GM12878 (cell line): ENCODE data around the gene CCBE1. TPM values are rescaled to one million over a fixed set of nuclear protein-coding genes. Genes with fewer than 3 reads are reported as not detected.

ENCODE experiments used
- ATAC-seq: fragments of 200-7000 bp; cut with Tn5 transposase; 3 replicates; pipeline ENCODE4 v1.9.1; 2020; ENCODE audit warnings: mild to moderate bottlenecking, moderate library complexity
- BruUV-seq: library from RNA; stranded (reverse); fragments of 400-500 nt; replicated peaks from 2 replicates; lab custom pipeline; 2021; lab: Mats Ljungman, UMichigan
- CTCF ChIA-PET: fragments of 300-600 bp; sonication (Branson Sonifier 250); formaldehyde crosslinking; extraction: SDS; loops from one replicate; lab custom pipeline; 2021; ENCODE audit warnings: inconsistent platforms; lab: Yijun Ruan, JAX
- POLR2A ChIA-PET: fragments of 350-600 bp; formaldehyde crosslinking; extraction: SDS; loops from one replicate; lab custom pipeline; 2021; ENCODE audit warnings: inconsistent platforms; lab: Charles Lee
- RAD21 ChIA-PET: fragments of 300-600 bp; sonication (Branson Sonifier 250); formaldehyde crosslinking; loops from one replicate; lab custom pipeline; 2023; ENCODE audit warnings: antibody characterized with exemption; ENCODE audit not compliant: unreplicated experiment; lab: Charles Lee
- SMC1A ChIA-PET: fragments of 300-600 bp; sonication (Branson Sonifier 250); formaldehyde crosslinking; loops from one replicate; lab custom pipeline; 2023; ENCODE audit not compliant: unreplicated experiment, uncharacterized antibody; lab: Charles Lee
- DNase-seq: peaks from one replicate; pipeline ENCODE4 v3.0.0-alpha.2; 2011; ENCODE audit warnings: low read depth, low spot score
- FAIRE-seq: peaks from 3 replicates; lab custom pipeline; 2011; peaks lifted over from hg19 to GRCh38; lab: Jason Lieb, UNC
- H2AFZ ChIP-seq: 2 replicates; pipeline ENCODE4 v1.6.0; 2011; ENCODE audit warnings: low read depth, low read length, control low read depth; ENCODE audit not compliant: control insufficient read depth
- H3K27ac ChIP-seq: 2 replicates; pipeline ENCODE4 v1.5.1; 2011; ENCODE audit warnings: control low read depth; ENCODE audit not compliant: control insufficient read depth, insufficient read depth
- H3K27me3 ChIP-seq, 2 experiments: replicated peaks in 1 of 2; 2 replicates each; pipeline versions ENCODE4 v1.6.0 to v1.6.1; 2011; ENCODE audit warnings: low read length in 1 of 2; ENCODE audit not compliant: control insufficient read depth in 2 of 2, insufficient read depth in 2 of 2
- H3K36me3 ChIP-seq, 2 experiments: 2 replicates each; pipeline ENCODE4 v1.5.1; 2011; ENCODE audit warnings: low read length in 1 of 2; ENCODE audit not compliant: control insufficient read depth in 2 of 2, insufficient read depth in 2 of 2
- H3K4me1 ChIP-seq: 2 replicates; pipeline ENCODE4 v1.6.1; 2011; ENCODE audit warnings: mild to moderate bottlenecking, low read length, moderate library complexity, mixed read lengths; ENCODE audit not compliant: control insufficient read depth, insufficient read depth
- H3K4me2 ChIP-seq: 2 replicates; pipeline ENCODE4 v1.6.0; 2011; ENCODE audit warnings: control low read depth; ENCODE audit not compliant: control insufficient read depth, insufficient read depth
- H3K4me3 ChIP-seq: fragments of 200-600 bp; sonication (generic); 2 replicates; pipeline ENCODE4 v1.5.1; 2016
- H3K79me2 ChIP-seq: 2 replicates; pipeline ENCODE4 v1.6.0; 2011; ENCODE audit warnings: low read length; ENCODE audit not compliant: control insufficient read depth, insufficient read depth
- H3K9ac ChIP-seq: 2 replicates; pipeline ENCODE4 v1.8.0; 2011; ENCODE audit warnings: low read length, control low read depth, mixed read lengths; ENCODE audit not compliant: control insufficient read depth, insufficient read depth
- H3K9me3 ChIP-seq: replicated peaks from 3 replicates; pipeline ENCODE4 v1.5.1; 2011; ENCODE audit warnings: mild to moderate bottlenecking, low read length; ENCODE audit not compliant: control insufficient read depth, insufficient read depth
- H4K20me1 ChIP-seq: 2 replicates; pipeline ENCODE4 v1.6.0; 2011; ENCODE audit not compliant: control insufficient read depth, insufficient read depth
- FOS ChIP-seq: IDR thresholded peaks from 3 replicates; pipeline ENCODE4 v1.6.1; 2011; ENCODE audit warnings: borderline replicate concordance; ENCODE audit not compliant: insufficient read length; ENCODE audit errors: extremely low read depth
- HCFC1 ChIP-seq: fragments of 150-350 bp; IDR thresholded peaks from 2 replicates; pipeline ENCODE4 v1.6.1; 2014; ENCODE audit warnings: low read length
- IRF4 ChIP-seq: IDR thresholded peaks from 2 replicates; pipeline ENCODE4 v1.6.1; 2011; ENCODE audit warnings: low read depth, low read length
- STAT1 ChIP-seq: fragments of 450-650 bp; conservative IDR thresholded peaks from 2 replicates; pipeline ENCODE4 v1.6.1; 2014; ENCODE audit warnings: antibody characterized with exemption, mild to moderate bottlenecking
- ZNF207 ChIP-seq: fragments of 450-650 bp; IDR thresholded peaks from 2 replicates; pipeline ENCODE4 v1.6.1; 2014; ENCODE audit warnings: antibody characterized with exemption, mild to moderate bottlenecking, borderline replicate concordance
- WGBS: methylation state at CpG from one replicate; pipeline ENCODE4 v1.1.6; 2016; ENCODE audit warnings: low lambda C conversion rate; ENCODE audit not compliant: insufficient replicate concordance, insufficient coverage; ENCODE audit errors: missing lambda C conversion rate; 5-methylcytosine and 5-hydroxymethylcytosine counted together
- in situ Hi-C: fragments of 300-500 bp; cut with MboI; formaldehyde crosslinking; loops from 9 replicates; pipeline ENCODE4 v1.14.3; 2018; ENCODE audit warnings: mixed read lengths
- intact Hi-C: fragments of 100-400 bp; cut with micrococcal nuclease; formaldehyde crosslinking; loops from one replicate; pipeline ENCODE4 v1.14.2; 2022; ENCODE audit not compliant: unreplicated experiment
- polyA plus RNA-seq, 11 experiments: library from polyadenylated mRNA; depleted of rRNA in 4 of 11; unstranded in 6 of 11; stranded (reverse) in 5 of 11; fragments of >200 nt; fragmentation: Nextera tagmentation in 4 of 11; fragmentation: Illumina TruSeq in 1 of 11; extraction: Ambion mirVana in 4 of 11; extraction: Trizol in 1 of 11; gene quantifications; 1 replicate in 1 of 11; 2 replicates in 10 of 11; pipeline versions ENCODE4 v1.2.1 to v1.2.3, GENCODE V29; 2011 to 2016; ENCODE audit warnings: inconsistent platforms in 2 of 11, missing spikeins in 2 of 11, low read depth in 1 of 11
- total RNA-seq, 4 experiments: library from RNA; depleted of rRNA in 3 of 4; stranded (reverse); fragments of >200 nt in 3 of 4; fragmentation: Illumina TruSeq in 1 of 4; extraction: Trizol in 1 of 4; gene quantifications; 2 replicates each; pipeline versions ENCODE4 v1.2.1 to v1.2.3, GENCODE V29; 2013 to 2021
- TF ChIP-seq, protein P1 (sequence below): fragments of 150-350 bp; IDR thresholded peaks from 2 replicates; pipeline ENCODE4 v1.6.1; 2014; ENCODE audit warnings: mild to moderate bottlenecking, low read depth, low read length
- TF ChIP-seq, protein P2 (sequence below): fragments of 450-650 bp; IDR thresholded peaks from 2 replicates; pipeline ENCODE4 v1.6.1; 2017; ENCODE audit warnings: mild to moderate bottlenecking, low read depth, inconsistent platforms; ENCODE audit not compliant: poor library complexity, severe bottlenecking

Gene CCBE1
- total and polyA plus RNA-seq, 10 of the 15 experiments (the other 5 are each of a cell fraction or from before 2014, with no cell fraction given): 0.03 to 0.49 (median 0.04) TPM; not detected in 7

DNA sequence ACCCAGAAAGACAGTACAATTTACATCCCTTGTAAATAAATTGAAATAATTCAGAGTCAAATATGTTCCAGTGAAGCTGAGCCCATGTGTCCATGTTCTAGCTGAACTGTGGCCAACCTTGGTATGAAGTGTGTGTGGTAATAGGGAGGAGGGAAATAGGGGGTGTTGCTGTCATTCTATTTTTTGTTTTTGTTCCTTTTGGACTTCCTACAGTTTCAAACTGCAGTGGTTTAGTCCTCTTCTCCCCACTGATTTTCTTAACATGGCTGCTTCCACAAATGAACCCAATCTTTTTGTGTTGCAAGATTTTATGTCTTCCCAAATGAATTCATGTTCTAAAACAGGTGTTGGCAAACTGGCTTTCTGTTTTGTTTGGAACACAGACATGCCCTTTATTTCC is 156.9 kb downstream of the CCBE1 start (continued):
- TF ChIP-seq, protein P1, sequence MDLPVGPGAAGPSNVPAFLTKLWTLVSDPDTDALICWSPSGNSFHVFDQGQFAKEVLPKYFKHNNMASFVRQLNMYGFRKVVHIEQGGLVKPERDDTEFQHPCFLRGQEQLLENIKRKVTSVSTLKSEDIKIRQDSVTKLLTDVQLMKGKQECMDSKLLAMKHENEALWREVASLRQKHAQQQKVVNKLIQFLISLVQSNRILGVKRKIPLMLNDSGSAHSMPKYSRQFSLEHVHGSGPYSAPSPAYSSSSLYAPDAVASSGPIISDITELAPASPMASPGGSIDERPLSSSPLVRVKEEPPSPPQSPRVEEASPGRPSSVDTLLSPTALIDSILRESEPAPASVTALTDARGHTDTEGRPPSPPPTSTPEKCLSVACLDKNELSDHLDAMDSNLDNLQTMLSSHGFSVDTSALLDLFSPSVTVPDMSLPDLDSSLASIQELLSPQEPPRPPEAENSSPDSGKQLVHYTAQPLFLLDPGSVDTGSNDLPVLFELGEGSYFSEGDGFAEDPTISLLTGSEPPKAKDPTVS: no peak

DNA sequence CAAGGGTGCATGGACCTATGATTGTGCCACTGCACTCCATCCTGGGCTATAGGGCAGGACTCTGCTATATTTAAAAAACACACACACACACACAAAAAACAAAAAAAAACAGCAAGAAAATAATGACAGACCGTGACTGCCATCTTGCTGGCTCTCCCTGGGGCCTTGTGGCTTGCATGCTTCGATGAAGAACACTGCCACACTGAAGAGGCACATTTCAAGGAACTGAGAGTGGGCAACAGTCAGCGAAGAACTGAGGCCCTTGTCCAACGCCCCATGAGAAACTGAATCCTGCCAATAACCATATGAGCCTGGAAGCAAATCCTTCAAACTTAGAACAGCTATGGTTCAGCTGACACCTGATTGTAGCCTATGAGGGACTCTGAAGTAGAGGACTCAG is 158.1 kb downstream of the CCBE1 start:
- no peaks in the 10 kb centered on the region for H3K4me1 ChIP-seq
- ATAC-seq (no peak), DNase-seq (no peak), FAIRE-seq (no peak)
- in situ Hi-C loops: no loop called here
- no peaks in the 10 kb centered on the region for H3K36me3 ChIP-seq
- H3K27me3 ChIP-seq: peaks cover 0 to 2% of the 10 kb centered on the region in 2 experiments; a peak in 2 of 4 replicates
- CTCF ChIA-PET: no interaction called here
- no peak overlapping the region for H2AFZ ChIP-seq
- H3K4me2 ChIP-seq: no peak overlapping the region
- no TSS peak for BruUV-seq
- no peaks in the 10 kb centered on the region for H4K20me1 ChIP-seq
- POLR2A ChIA-PET: no interaction called here
- H3K9ac ChIP-seq: no peak overlapping the region
- SMC1A ChIA-PET: interaction anchor here (0.8 kb wide), 1 partner anchor 24 kb away, joined by 3 read pairs; no protein-coding TSS in a partner anchor
- no peaks in the 10 kb centered on the region for H3K9me3 ChIP-seq
- no peak overlapping the region for H3K4me3 ChIP-seq
- WGBS: 5% methylated on average over 4 of the region's 4 CpGs
- H3K27ac ChIP-seq: no peak overlapping the region
- RAD21 ChIA-PET: no interaction called here
- no peaks in the 10 kb centered on the region for H3K79me2 ChIP-seq
- TF ChIP-seq FOS (no peak), STAT1 (no peak), IRF4 (no peak), HCFC1 (no peak), ZNF207 (no peak)
- TF ChIP-seq, protein P2, sequence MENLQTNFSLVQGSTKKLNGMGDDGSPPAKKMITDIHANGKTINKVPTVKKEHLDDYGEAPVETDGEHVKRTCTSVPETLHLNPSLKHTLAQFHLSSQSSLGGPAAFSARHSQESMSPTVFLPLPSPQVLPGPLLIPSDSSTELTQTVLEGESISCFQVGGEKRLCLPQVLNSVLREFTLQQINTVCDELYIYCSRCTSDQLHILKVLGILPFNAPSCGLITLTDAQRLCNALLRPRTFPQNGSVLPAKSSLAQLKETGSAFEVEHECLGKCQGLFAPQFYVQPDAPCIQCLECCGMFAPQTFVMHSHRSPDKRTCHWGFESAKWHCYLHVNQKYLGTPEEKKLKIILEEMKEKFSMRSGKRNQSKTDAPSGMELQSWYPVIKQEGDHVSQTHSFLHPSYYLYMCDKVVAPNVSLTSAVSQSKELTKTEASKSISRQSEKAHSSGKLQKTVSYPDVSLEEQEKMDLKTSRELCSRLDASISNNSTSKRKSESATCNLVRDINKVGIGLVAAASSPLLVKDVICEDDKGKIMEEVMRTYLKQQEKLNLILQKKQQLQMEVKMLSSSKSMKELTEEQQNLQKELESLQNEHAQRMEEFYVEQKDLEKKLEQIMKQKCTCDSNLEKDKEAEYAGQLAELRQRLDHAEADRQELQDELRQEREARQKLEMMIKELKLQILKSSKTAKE: no peak
- intact Hi-C loops: no loop called here
